LNCAP (cell line): ENCODE data around the gene KAT2B.

ENCODE experiments used
- CTCF ChIP-seq: fragments of 450-650 bp; IDR thresholded peaks from 2 replicates; pipeline ENCODE4 v1.5.1; 2017; ENCODE audit warnings: mild to moderate bottlenecking

Gene KAT2B

GRCh38 chr3:20064387-20064786 lies 24.1 kb downstream of the KAT2B start:
- TF ChIP-seq CTCF, result no peak

- no peak for TF ChIP-seq CTCF
Observed at GRCh38 chr3:20064796-20065564, 24.7 kb downstream of the KAT2B start.

DNA sequence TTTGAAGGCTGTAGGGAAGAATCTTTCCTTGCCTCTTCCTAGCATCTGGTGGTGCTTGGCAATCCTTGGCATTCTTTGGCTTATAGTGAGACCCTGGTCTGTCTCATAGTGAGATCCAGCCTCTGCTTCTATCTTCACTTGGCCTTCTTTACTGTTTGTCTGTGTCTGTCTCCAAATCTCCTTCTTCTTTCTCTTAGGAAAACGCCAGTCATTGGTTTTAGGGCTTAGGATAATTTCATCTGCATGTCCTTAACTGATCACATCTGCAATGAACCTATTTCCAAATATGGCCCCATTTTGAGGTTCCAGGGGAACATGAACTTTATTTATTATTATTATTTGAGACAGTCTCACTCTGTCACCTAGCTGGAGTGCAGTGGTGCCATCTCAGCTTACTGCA lies 25.8 kb downstream of the KAT2B start:
- TF ChIP-seq CTCF, result no peak

GRCh38 chr3:20066850-20067617 lies 26.8 kb downstream of the KAT2B start:
- TF ChIP-seq CTCF, result no peak

- no peak for TF ChIP-seq CTCF
Observed at GRCh38 chr3:20068512-20069177, 28.4 kb downstream of the KAT2B start.

- no peak for TF ChIP-seq CTCF
Observed at GRCh38 chr3:20069178-20069532, 28.9 kb downstream of the KAT2B start.

- no peak for TF ChIP-seq CTCF
Observed at GRCh38 chr3:20071175-20071574, 30.9 kb downstream of the KAT2B start.
